NCI-H524 treated with DMSO at 0.1 percent for 48 hours (cell line): ENCODE measurements around the gene TFAP2B.

Source experiments
- DNase-seq: peaks from one replicate; lab custom pipeline; 2025; lab: John Stamatoyannopoulos, UW

TFAP2B gene

DNA sequence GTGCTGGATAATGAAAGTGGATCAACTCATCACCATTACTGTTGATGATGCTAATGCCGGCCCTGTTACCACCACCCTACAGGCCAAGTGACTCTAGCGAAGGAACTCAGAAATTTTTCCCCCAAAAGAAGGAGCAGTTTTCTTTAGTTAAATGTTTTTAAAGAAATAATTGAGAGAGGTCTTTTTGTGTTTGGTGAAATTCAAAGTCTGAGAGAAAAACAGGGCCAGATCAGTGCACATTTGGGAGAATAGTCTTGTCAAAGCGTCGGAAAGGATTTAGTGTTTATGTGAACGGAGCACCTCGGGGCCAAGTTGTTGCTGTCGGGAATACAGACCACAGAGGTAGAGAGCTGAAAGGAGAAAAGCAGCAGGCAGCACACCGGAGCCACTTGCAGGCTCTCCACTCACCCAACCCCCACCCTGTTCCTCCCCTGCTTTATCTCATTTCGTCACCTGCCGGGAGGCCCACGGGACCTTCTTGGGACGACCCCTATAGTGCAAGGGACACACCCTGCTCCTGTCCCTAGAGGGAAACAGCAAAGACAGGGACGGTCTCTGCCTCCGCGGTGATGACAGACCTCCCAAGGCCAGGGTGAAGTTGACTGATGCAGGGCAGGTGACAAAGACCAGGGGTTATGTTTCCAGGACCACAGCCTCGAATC is 6.8 kb downstream of the TFAP2B start:
- no peak for DNase-seq

DNA sequence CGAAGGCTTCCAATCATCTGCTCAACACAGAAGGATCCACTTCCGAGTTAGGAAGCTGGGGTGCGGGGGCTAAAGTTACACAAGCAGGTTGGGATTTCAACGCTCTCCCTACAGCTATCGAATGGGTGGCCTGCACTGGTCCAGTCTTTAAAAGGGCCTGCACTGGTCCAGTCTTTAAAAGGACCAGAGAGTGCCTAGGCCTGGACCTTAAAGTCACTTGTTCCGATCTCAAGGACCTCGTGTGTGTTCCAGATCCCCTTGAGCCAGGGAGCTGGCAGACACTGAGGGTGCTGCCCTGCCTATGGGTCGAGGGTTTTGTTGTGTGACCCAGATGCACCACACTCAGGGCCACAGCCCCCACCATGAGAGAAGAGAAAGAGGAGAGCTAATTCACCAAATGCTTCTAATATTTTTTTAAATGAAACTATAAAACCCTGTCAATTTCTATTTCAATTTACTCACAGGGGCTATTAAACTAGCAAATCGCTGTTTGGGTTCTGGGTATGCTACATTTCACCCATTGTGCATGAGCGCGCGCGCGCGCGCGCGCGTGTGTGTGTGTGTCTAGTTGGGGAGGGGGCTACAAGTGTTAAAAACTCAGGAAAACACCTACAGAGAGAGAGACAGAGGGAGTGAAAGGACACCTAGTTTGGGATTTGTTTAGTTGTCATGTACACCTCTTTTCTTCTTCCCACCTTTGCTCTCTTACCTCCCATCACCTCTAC is 7.5 kb downstream of the TFAP2B start:
- DNase-seq, result no peak

- DNase-seq, result no peak
These were observed 8.1 kb downstream of the TFAP2B start for GRCh38 chr6:50826803-50827202.

GRCh38 chr6:50829049-50829448 is 10.4 kb downstream of the TFAP2B start:
- no peak for DNase-seq

GRCh38 chr6:50829898-50830444 is 11.3 kb downstream of the TFAP2B start:
- no peak for DNase-seq

GRCh38 chr6:50831186-50831585 is 12.5 kb downstream of the TFAP2B start:
- no peak for DNase-seq

- DNase-seq, result no peak
These were observed 14.2 kb downstream of the TFAP2B start for GRCh38 chr6:50832912-50833311.

DNA sequence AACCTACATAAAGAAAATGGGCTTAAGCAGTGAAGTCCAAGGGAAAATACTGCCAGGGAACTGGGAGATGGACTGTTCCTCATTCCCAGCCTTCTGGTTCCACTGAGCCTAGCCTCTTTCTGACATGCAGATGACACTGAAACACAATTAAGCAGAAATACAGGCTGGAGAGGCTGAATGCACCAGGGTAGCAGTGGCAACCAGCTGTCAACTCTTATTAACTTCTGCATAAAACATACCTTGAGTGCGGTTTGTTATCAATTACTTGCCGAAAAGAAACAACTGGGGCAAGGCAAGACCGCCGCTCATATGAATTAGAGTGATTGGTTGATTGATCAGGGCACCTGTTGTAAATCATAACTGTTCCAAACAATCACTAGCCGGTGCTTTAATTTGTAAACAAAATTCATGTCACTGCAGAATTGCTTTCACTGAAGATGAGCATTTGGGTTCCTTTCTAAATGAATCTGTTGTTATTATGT is 16.3 kb downstream of the TFAP2B start:
- no peak for DNase-seq

DNA sequence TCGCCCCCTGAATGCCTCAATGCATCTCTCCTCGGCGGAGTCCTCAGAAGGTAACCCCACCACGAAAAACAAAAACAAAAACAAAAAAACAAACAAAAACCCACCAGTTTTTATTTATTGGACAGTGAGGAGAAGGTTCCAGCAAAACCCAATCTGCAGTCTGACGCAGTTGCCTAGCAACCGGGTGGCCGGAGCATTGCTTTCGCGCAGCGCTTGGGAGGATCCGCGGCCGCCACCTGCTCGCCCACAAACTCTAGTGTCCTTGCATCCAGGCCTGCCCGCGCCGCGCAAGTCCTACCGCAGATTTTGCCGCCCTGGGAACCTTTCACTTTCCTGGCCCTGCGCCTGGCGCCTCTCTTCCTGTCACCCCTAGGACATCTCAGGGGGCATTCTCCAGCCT is 17.6 kb downstream of the TFAP2B start:
- no peak for DNase-seq

GRCh38 chr6:50837589-50838445 is 19.1 kb downstream of the TFAP2B start:
- no peak for DNase-seq

GRCh38 chr6:50840112-50840810 is 21.6 kb downstream of the TFAP2B start:
- DNase-seq, result no peak

- no peak for DNase-seq
These were observed 22.1 kb downstream of the TFAP2B start for GRCh38 chr6:50840811-50841192.

- no peak for DNase-seq
These were observed 23.8 kb downstream of the TFAP2B start for GRCh38 chr6:50842446-50842845.

- no peak for DNase-seq
These were observed 24.3 kb downstream of the TFAP2B start for GRCh38 chr6:50842861-50843384.

DNA sequence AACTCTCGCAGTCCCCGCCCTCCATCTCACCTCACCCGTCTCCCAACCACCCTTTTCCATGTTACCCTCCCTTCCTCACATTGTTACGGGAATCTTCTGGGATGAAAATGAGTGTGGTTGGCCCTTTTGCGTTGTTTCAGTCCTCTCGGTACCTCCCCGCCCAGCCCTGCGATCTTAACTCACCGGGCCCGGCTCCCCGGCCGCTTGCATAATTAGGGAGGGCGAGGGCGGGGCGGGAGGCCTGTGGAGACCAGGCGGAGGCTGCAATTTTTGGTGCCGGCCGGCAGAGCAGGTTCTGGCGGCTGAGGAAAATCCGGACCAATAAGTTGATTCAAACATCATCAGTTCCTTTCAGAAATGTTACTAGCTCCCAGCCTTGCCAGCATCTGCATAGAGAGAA is 25.2 kb downstream of the TFAP2B start:
- DNase-seq, result no peak

GRCh38 chr6:50845499-50846143 is 26.9 kb downstream of the TFAP2B start:
- DNase-seq, result no peak

DNA sequence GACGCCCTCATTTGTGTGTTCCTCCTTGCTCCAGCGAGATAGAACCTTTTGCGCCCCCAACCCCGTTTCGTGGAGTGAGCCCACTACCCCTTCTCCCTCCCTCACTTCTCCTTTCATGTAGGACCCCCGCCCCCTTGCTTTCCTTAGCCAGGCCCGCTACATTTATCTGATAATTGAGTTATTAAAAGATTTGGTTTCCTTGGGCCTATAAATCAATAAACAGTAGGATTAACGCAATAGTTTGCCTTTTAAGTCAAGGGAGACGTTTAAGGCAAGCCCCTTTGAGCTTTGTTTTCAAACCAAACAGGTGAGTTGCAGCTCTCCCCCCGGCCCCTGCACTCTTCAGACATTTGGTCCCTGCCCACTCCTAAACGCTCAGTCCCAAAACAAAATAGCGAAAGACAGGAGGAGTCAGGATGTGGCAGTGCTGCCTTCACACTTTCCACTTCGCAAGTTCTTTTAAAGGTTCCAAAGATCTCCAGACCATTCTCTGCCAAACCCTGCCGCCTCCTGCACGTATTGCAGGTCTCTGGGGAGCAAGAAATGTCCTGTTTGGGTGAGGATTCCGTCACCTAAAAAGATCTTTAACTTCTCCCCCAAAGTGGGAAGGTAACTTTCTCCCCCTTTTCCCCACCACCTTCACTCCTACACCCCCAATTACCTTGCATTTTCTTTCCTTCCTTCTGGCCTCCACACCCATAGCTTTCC is 27.6 kb downstream of the TFAP2B start:
- DNase-seq, result no peak

DNA sequence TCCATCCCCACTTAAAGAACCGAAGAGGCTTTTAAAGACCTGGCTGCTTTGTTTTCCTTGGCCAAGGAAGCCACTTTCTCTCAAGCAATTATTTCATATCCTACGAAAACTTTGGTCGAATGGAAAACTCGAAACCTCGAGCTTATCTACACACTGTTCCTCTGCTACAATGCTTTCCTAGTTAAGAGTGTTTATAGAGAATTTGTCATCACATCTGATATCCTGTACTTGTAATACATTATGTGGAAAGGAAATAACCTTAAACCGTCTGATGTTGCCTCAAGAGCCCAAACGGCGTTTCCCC is 28.1 kb downstream of the TFAP2B start:
- DNase-seq, result no peak

DNA sequence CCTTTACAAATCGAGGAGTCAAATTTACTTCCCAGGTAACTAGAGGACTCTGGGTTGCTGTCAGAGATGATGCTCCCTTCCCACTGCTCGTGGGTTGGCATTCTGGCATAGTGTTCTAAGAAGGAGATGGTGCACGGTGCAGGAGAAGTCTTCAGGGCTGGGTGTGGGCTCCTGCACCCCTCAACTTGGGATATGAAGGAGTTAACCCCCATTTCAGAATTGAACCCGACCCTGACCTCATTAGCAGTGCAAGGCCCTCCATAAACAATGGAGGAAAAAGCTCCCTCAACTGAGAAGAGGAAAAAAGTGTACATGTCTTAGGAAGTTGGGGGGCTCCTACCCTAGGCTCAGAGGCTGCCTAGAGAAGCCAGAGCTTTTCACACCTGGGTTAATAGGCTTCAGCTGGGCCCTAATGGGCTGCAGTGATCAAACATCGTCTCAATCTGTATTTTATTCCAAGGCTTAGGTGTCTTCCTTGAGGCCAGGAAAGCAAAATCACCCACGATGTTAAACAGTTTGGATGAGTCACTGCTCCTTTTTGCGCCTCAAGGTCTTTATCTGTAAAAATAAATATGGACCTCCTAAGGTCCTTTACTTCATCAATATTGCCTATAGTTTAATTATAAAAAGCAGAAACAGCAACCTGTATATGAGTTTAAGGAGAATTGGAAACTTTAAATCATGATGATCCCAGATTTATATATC is 29.4 kb downstream of the TFAP2B start:
- no peak for DNase-seq
